Upper lobe of left lung (tissue), 4 donors: Measurements from ENCODE around the gene SLC4A8.

Experiments used
- CTCF ChIP-seq, 6 experiments: fragments of 450-650 bp in 4 of 6; fragments of 200-600 bp in 2 of 6; sonication (generic) in 2 of 6; IDR thresholded peaks; one replicate each; pipeline ENCODE4 v1.5.1; 2016 to 2019; ENCODE audit warnings: antibody characterized with exemption in 6 of 6
- POLR2A ChIP-seq, 4 donors: fragments of 450-650 bp; IDR thresholded peaks; one replicate each; pipeline ENCODE4 v1.5.1; 2016 to 2017; ENCODE audit warnings: antibody characterized with exemption in 4 of 4, mild to moderate bottlenecking in 2 of 4
- POLR2AphosphoS5 ChIP-seq, 2 donors: sonication (generic); formaldehyde crosslinking; IDR thresholded peaks; one replicate each; pipeline ENCODE4 v1.5.1; 2017; ENCODE audit warnings: antibody characterized with exemption in 2 of 2

- TF ChIP-seq CTCF (IDR thresholded peaks at IDR 0.05) (no peak), POLR2AphosphoS5 (IDR thresholded peaks at IDR 0.05) (no peak), POLR2A (IDR thresholded peaks at IDR 0.05) (no peak)
Measured at GRCh38 chr12:51390457-51390856, 34.2 kb upstream of the SLC4A8 start.
